Mucosa of descending colon (tissue), 3 donors: Measurements from ENCODE around the gene ENKD1. TPM values are rescaled to one million over a fixed set of nuclear protein-coding genes. Genes with fewer than 3 reads are reported as not detected.
A peak's percentile ranks its signal among the peaks of the same experiment; 100 is the strongest.

ENCODE experiments used
- ATAC-seq: fragments of 200-7000 bp; cut with Tn5 transposase; one replicate; pipeline ENCODE4 v1.9.1; 2020; ENCODE audit warnings: mild to moderate bottlenecking, moderate library complexity
- DNase-seq, 3 donors: peaks; one replicate each; pipeline ENCODE4 v3.0.0-alpha.2; 2020
- H3K36me3 ChIP-seq: fragments of 200-600 bp; one replicate; pipeline ENCODE4 v1.8.0; 2021; ENCODE audit warnings: low read depth, mild to moderate bottlenecking
- H3K4me1 ChIP-seq: fragments of 200-600 bp; one replicate; pipeline ENCODE4 v1.8.0; 2021; ENCODE audit warnings: low read depth, mild to moderate bottlenecking
- H3K4me3 ChIP-seq: fragments of 200-600 bp; one replicate; pipeline ENCODE4 v1.8.0; 2021; ENCODE audit warnings: mild to moderate bottlenecking
- H3K9me3 ChIP-seq: fragments of 200-600 bp; one replicate; pipeline ENCODE4 v1.8.0; 2021; ENCODE audit warnings: mild to moderate bottlenecking
- CTCF ChIP-seq: fragments of 200-600 bp; IDR thresholded peaks from one replicate; pipeline ENCODE4 v1.8.0; 2022; ENCODE audit warnings: antibody characterized with exemption, mild to moderate bottlenecking
- intact Hi-C, 2 donors: fragments of 100-400 bp; cut with DNase I in 1 of 2; cut with micrococcal nuclease in 1 of 2; formaldehyde crosslinking; loops; one replicate each; pipeline versions ENCODE4 v1.11.0 to v1.11.1; 2022; cut with DNase I, micrococcal nuclease
- total RNA-seq, 3 donors: library from RNA; stranded (reverse); fragmentation: NEBNext Ultra II Directional in 2 of 3; extraction: Animal tissue kit (Norgen Biotek cat#: 25700) in 2 of 3; gene quantifications; one replicate each; pipeline versions ENCODE4 v1.2.1 to v1.2.4, GENCODE V29; 2021 to 2023
- donor health status: DM: no; HTN: no; CAD: no; lungs with moderate emphysema.
- donor health status: DM: no; HTN: no; CAD: no.
- donor health status: DM: no; HTN: yes; CAD: no.

The ENKD1 gene
- total RNA-seq, 3 donors from 2014 or later: 8.5 to 23.3 (median 9.0) TPM

GRCh38 chr16:67647111-67647651 lies 19.4 kb downstream of the ENKD1 start:
- DNase-seq: peak in 1 of 3 donors; percentile 38
- TF ChIP-seq CTCF: no peak
- Histone ChIP-seq H3K4me1 (peaks cover 2% of the 10 kb centered on the region), H3K9me3 (no peaks in the 10 kb centered on the region), H3K36me3 (no peaks in the 10 kb centered on the region), H3K4me3 (no peak overlapping the region)
- ATAC-seq: no peak
- intact Hi-C loops: no loop called here

GRCh38 chr16:67645397-67646121 lies 21.0 kb downstream of the ENKD1 start:
- H3K9me3 ChIP-seq: no peaks in the 10 kb centered on the region
- H3K36me3 ChIP-seq: no peaks in the 10 kb centered on the region
- H3K4me1 ChIP-seq: peaks cover 2% of the 10 kb centered on the region
- DNase-seq (peak in 1 of 3 donors; percentile 54), ATAC-seq (peak; percentile 6)
- no peak overlapping the region for H3K4me3 ChIP-seq
- no peak for TF ChIP-seq CTCF
- intact Hi-C loops: no loop called here

GRCh38 chr16:67644038-67644437 lies 22.5 kb downstream of the ENKD1 start:
- intact Hi-C loops: no loop called here
- DNase-seq (peak in 1 of 3 donors; percentile 36), ATAC-seq (no peak)
- H3K4me1 ChIP-seq: peaks cover 2% of the 10 kb centered on the region
- H3K4me3 ChIP-seq: no peak overlapping the region
- H3K36me3 ChIP-seq: no peaks in the 10 kb centered on the region
- no peaks in the 10 kb centered on the region for H3K9me3 ChIP-seq
- no peak for TF ChIP-seq CTCF

GRCh38 chr16:67641779-67642708 lies 24.5 kb downstream of the ENKD1 start:
- intact Hi-C loops: no loop called here
- H3K4me1 ChIP-seq: peaks cover 2% of the 10 kb centered on the region
- no peak for DNase-seq
- H3K36me3 ChIP-seq: no peaks in the 10 kb centered on the region
- no peaks in the 10 kb centered on the region for H3K9me3 ChIP-seq
- H3K4me3 ChIP-seq: no peak overlapping the region
- TF ChIP-seq CTCF: no peak
- no peak for ATAC-seq

GRCh38 chr16:67637625-67638024 lies 28.9 kb downstream of the ENKD1 start:
- TF ChIP-seq CTCF: no peak
- intact Hi-C loops: no loop called here
- ATAC-seq (no peak), DNase-seq (no peak)
- Histone ChIP-seq H3K4me3 (no peak overlapping the region), H3K36me3 (no peaks in the 10 kb centered on the region), H3K4me1 (no peaks in the 10 kb centered on the region), H3K9me3 (no peaks in the 10 kb centered on the region)
